Neural crest cell (in vitro differentiated cells): Measurements from ENCODE around the gene TBC1D17. TPM values are rescaled to one million over a fixed set of nuclear protein-coding genes. Genes with fewer than 3 reads are reported as not detected.

Experiments
- DNase-seq: peaks from one replicate; pipeline ENCODE4 v3.0.0; 2021; ENCODE audit warnings: low read depth, mixed read lengths, low spot score
- H3K27ac Mint-ChIP-seq: one replicate; pipeline ENCODE4 v1.8.0; 2021; ENCODE audit warnings: mild to moderate bottlenecking, mixed read lengths; ENCODE audit not compliant: unreplicated experiment
- H3K27me3 Mint-ChIP-seq: 2 replicates; pipeline ENCODE4 v1.8.0; 2021; ENCODE audit warnings: low read depth, mild to moderate bottlenecking, mixed read lengths
- H3K36me3 Mint-ChIP-seq: 2 replicates; pipeline ENCODE4 v1.8.0; 2021; ENCODE audit warnings: low read depth, mild to moderate bottlenecking, mixed read lengths
- H3K4me1 Mint-ChIP-seq: 2 replicates; pipeline ENCODE4 v1.8.0; 2021; ENCODE audit warnings: mixed read lengths
- H3K4me3 Mint-ChIP-seq: one replicate; pipeline ENCODE4 v1.8.0; 2021; ENCODE audit warnings: mild to moderate bottlenecking, mixed read lengths
- H3K9me3 Mint-ChIP-seq: 2 replicates; pipeline ENCODE4 v1.8.0; 2021; ENCODE audit warnings: mixed read lengths
- total RNA-seq: library from RNA; stranded (reverse); gene quantifications from 2 replicates; pipeline ENCODE4 v1.2.1, GENCODE V29; 2021
- TF ChIP-seq, protein P1 (sequence below): fragments of 200-600 bp; sonication (generic); conservative IDR thresholded peaks from 2 replicates; pipeline ENCODE4 v1.5.0; 2021; ENCODE audit warnings: antibody characterized with exemption, mild to moderate bottlenecking

The TBC1D17 gene
- total RNA-seq, 1 donor from 2014 or later, result 30.5 TPM

DNA sequence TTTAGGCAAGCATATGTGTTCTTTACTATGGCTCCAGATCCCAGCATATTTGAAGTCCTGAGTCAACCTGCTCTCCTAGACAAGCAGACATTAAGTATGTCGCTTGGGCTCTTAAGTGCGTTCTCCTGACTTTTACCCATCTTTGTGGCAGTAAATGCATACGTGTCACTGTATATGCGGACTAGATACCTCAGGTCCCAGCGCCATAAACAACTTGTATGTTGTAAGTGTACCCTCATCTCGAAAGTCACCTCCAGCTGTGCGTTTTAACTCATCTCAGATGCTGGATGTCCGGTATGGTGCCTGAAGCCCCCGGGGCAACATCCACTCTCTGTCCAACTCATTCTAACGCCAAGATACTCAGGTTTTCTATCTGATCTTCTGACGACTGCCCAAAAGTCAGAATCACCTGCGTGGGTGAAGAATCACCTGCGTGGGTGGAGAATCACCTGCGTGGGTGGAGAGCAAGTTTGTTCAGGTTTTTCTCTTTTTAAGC is 24.8 kb upstream of the TBC1D17 start:
- TF ChIP-seq, protein P1, sequence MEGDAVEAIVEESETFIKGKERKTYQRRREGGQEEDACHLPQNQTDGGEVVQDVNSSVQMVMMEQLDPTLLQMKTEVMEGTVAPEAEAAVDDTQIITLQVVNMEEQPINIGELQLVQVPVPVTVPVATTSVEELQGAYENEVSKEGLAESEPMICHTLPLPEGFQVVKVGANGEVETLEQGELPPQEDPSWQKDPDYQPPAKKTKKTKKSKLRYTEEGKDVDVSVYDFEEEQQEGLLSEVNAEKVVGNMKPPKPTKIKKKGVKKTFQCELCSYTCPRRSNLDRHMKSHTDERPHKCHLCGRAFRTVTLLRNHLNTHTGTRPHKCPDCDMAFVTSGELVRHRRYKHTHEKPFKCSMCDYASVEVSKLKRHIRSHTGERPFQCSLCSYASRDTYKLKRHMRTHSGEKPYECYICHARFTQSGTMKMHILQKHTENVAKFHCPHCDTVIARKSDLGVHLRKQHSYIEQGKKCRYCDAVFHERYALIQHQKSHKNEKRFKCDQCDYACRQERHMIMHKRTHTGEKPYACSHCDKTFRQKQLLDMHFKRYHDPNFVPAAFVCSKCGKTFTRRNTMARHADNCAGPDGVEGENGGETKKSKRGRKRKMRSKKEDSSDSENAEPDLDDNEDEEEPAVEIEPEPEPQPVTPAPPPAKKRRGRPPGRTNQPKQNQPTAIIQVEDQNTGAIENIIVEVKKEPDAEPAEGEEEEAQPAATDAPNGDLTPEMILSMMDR, result no peak
- peaks cover 26% of the 10 kb centered on the region for H3K4me1 Mint-ChIP-seq
- H3K4me3 Mint-ChIP-seq, result peak overlapping the region; percentile 93
- H3K36me3 Mint-ChIP-seq, result peaks cover 22% of the 10 kb centered on the region
- DNase-seq, result no peak
- peak overlapping the region; percentile 75 for H3K27ac Mint-ChIP-seq
- H3K9me3 Mint-ChIP-seq, result peaks cover 4% of the 10 kb centered on the region
- H3K27me3 Mint-ChIP-seq, result peaks cover 21% of the 10 kb centered on the region

DNA sequence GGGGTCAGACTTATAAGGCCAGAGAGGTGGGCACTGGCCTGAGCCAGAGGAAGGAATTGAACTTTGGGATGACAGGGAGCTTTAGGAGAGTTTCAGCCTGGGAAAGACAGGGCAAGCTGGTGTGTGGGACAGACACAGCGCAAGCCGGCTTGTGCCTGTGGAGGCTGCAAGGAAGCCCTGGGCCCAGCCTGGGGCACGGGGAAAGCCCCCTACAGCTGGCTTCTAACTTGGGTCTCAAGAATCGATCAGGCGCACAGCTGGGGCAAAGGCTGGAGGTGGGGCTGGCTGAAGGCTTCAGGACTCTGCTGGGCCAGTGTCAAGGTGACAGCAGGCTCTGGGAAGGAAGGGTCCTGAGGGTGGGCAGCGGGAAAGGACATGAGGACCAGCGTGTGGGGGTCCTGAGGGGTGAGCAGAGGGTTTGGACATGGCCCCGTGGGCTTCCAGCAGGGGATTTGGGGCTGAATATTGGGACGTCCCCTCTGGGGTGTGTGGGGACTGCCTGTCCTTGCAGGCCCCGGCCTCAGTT is 23.6 kb upstream of the TBC1D17 start:
- Mint-ChIP-seq H3K36me3 (peaks cover 19% of the 10 kb centered on the region), H3K27me3 (peaks cover 26% of the 10 kb centered on the region), H3K4me3 (peak overlapping the region; percentile 93), H3K9me3 (peaks cover 4% of the 10 kb centered on the region), H3K27ac (peak overlapping the region; percentile 50), H3K4me1 (peaks cover 26% of the 10 kb centered on the region)
- TF ChIP-seq, protein P1, result no peak
- no peak for DNase-seq

DNA sequence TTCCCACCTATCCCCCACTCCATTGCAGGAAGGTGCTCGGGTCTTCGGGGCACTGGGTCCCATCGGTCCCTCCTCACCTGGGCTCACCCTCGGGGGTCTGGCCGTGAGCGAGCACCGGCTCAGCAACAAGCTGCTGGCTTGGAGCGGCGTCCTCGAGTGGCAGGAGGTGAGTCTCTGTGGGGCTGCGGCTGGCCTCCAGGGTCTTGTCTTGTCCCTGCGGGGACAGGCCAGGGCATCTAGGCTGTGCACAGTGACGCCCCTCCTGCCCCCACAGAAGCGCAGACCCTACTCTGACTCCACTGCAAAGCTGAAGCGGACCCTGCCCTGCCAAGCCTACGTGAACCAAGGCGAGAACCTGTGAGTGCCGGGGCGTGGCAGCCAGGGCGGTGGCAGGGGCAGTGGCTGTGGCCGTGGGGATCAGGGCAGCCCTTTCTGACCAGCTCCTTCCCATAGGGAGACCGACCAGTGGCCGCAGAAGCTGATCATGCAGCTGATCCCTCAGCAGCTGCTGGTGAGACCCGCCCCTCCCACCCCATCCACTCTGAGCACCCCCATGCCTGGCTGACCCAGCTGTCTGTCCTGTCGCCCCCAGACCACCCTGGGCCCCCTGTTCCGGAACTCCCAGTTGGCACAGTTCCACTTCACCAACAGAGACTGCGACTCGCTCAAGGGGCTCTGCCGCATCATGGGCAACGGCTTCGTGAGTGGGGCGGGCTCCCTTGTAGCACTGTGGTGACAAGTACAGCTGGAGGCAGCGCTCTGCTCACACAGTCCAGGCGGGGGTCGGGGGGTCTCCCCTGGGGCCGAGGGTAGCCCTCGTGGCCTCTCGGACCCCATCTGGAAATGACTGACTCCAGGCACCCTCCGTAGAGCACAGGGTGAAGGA is 22.9 kb upstream of the TBC1D17 start:
- TF ChIP-seq, protein P1, result no peak
- peak overlapping the region; percentile 93 for H3K4me3 Mint-ChIP-seq
- H3K9me3 Mint-ChIP-seq, result peaks cover 2% of the 10 kb centered on the region
- H3K36me3 Mint-ChIP-seq, result peaks cover 16% of the 10 kb centered on the region
- peaks cover 29% of the 10 kb centered on the region for H3K27me3 Mint-ChIP-seq
- DNase-seq, result no peak
- no peak overlapping the region for H3K27ac Mint-ChIP-seq
- peaks cover 26% of the 10 kb centered on the region for H3K4me1 Mint-ChIP-seq

DNA sequence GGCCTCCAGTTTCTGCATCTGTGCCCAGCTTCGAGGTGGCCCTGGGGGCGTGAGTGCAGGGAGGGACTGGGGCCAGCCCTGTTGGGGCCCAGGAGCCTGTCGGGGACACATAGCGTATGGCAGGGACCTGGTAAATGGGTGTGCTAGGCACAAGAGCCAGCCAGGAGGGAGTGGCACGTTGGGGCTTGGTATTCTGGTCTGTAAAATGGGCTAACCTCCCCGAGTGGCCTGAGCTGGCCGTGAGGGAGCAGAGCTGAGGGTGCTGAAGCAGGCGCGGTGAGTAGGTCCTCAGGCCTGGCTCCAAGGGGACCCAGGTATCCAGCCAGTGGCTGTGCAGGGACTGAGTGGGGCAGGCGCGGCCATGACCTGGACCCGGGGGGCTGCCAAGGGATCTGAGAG is 22.2 kb upstream of the TBC1D17 start:
- TF ChIP-seq, protein P1, result no peak
- peaks cover 10% of the 10 kb centered on the region for H3K36me3 Mint-ChIP-seq
- H3K4me1 Mint-ChIP-seq, result peaks cover 19% of the 10 kb centered on the region
- DNase-seq, result no peak
- no peaks in the 10 kb centered on the region for H3K9me3 Mint-ChIP-seq
- peak overlapping the region; percentile 75 for H3K27ac Mint-ChIP-seq
- H3K4me3 Mint-ChIP-seq, result peak overlapping the region; percentile 83
- peaks cover 31% of the 10 kb centered on the region for H3K27me3 Mint-ChIP-seq

DNA sequence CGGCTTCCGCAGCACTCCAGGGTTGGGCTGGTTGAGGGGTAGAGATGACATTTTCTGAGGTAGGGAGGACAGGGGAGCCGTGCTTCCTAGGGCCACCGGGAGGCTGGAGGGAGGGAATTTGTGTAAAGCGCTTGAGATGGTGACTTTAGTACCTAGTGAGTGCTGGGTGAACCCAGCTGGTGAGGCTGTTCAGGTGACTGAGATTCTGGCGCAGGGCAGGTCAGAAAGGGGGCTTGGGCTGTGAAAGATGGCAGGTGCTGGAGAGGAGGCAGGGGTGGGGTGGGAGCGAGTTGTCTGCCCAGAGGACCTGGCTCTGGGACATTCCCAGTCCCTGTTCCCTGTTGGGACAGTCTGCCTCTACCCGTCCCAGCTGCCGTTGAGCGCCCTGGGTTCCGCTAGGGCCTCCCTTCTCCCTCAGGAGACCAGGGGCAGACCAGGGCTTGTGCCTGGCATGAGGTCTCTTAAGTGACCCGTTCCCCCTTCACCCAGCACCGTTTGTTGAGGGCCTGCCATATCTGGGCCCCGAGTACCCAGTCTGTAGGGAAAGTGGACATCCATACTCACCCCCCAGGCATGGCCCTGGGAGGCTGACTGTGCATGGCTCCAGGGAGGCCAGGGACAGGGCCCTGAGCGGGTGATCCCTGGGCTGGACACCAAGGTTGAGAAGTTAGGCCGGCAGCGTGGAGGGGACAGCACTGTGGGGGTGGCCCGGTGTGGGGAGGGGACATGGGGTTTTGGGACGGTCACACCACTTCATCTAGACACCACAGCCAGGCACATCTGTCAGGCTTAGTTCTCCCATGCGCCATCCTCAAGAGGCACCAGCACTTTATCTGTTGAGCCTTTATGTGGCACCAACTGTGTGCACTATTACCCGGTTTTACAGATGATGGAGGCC is 21.6 kb upstream of the TBC1D17 start:
- no peaks in the 10 kb centered on the region for H3K9me3 Mint-ChIP-seq
- H3K27ac Mint-ChIP-seq, result peak overlapping the region; percentile 78
- H3K36me3 Mint-ChIP-seq, result peaks cover 9% of the 10 kb centered on the region
- no peak for DNase-seq
- H3K27me3 Mint-ChIP-seq, result peaks cover 30% of the 10 kb centered on the region
- TF ChIP-seq, protein P1, result no peak
- peaks cover 20% of the 10 kb centered on the region for H3K4me1 Mint-ChIP-seq
- peak overlapping the region; percentile 83 for H3K4me3 Mint-ChIP-seq
